Stimulated activated CD4-positive, alpha-beta T cell treated with anti-CD3 and anti-CD28 coated beads, Interleukin-12 subunit alpha, Interleukin-12 subunit beta, amount 100 ng/mL, for 48 hours (primary cell): ENCODE results near the gene CEACAM21.

Experiments
- DNase-seq, 3 donors: peaks; one replicate each; pipeline ENCODE4 v3.0.0-alpha.2; 2020; ENCODE audit warnings: low read depth in 2 of 3, low spot score in 1 of 3

CEACAM21 gene

DNA sequence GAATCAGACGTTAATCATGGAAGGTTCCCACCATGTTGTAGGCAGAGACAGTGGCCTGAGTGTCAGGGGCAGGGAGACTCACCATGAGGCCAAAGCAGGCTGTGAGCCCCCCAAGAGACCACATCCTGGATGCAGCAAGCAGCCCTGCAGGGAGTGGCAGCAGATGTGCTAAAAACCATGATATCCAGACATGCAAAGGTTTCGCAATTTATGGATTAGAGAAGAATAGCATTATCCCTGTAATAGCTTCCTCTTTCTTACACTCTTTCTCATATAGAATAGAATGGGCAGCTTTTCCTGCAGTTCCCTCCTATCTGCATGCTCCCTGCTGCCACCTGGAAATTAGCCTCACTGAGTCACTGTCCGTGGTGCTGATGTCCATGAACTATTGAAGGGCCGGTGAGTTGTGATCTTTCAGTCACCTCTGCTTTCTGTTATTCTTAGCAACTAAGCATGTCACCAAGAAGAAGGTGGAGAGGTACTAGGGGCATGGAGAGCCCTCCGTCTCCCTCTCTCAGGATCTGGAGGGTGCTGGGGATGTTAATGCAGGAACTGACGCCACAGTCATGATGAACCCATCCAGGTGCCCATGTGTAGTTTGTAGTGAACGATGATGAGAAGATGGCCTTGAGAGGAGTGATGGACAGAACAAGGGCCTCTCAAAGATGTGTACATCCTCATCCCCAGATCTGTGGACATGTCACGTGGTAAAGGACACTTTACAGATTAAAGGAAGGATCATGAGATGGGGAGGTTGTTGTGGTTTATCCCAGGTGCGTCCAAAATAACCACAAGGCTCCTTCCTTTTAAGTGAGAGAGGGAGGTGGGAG, 41.0 kb downstream of the CEACAM21 start:
- no peak for DNase-seq

GRCh38 chr19:41617941-41618730, 42.2 kb downstream of the CEACAM21 start:
- DNase-seq, result no peak

- DNase-seq, result no peak
Measured at GRCh38 chr19:41619018-41619556, 43.1 kb downstream of the CEACAM21 start.

DNA sequence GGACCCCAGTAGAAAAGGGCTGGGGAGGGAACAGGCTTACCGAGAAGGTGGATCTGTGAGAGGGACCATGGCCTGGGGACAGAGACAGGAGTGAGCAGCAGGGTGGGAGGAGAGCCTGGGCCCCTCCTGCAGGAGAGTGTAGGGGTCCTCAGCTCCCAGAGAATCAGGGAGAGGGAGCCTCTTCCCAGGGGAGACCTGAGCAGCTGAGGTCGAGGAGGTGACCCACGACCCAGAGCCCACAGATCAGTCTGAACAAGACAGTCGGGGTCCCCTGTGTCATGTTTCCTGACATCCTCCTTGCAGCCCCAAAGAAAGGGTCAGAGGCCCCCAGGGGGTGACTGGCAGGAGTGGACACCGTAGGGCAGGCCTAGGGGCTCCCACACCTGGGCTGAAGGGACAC, 44.2 kb downstream of the CEACAM21 start:
- DNase-seq, result no peak

DNA sequence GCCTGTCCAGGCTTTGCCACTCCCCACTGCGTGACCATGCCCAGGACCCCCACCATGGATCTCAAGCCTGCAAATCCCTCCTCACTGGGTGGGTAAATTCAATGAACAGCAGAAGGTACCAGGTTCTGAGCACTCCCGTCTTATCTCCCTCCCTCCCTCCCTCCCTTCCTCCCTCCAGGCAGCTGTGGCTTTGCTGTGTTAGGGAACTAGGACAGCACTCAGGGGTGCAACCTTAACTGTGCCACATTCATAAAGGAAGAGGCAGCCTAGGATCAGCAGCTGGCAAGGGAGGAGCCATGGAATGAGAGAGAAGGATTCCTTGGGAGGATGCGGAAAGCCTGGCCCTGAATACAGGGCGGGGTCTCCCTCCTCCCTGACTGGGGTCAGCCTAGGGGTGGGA, 45.3 kb downstream of the CEACAM21 start:
- no peak for DNase-seq

DNA sequence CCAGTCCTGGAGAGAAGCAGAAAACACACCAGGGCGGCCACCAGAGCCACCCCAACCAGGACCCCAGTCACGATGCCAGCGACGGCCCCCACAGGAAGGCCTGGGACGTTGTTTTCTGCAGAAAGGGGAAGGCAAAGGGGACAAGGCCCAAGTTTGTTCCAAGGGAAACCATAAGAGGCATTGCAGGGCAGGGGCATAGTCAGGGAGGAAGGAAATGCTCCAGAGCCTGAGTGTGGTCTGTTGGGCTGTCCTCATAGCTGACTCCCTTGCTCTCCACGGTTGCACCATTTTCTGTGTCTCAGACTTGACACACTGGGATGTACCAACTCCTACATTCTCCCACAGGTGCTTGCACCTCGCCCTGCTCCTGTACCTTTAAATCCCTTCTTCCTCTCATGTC, 45.7 kb downstream of the CEACAM21 start:
- no peak for DNase-seq

GRCh38 chr19:41623360-41623759, 47.4 kb downstream of the CEACAM21 start:
- DNase-seq, result no peak

DNA sequence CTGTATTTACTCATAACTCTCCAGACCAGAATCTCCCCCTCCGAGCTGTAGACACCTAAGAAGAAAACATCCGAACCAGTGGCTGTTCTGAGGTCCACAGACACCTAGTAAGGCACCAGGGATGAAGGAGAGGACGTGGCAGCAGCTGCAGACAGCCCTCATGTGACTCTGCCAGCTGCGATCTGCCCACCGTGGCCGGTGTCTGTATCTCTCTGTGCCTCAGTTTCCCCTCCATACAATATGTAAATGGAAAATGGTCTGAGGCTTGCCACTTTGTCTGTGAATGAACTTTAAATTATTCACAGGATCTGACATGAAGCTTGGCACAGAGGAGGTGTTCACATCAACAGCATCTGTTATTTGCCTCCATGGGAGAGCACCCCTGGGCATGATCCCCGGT, 48.5 kb downstream of the CEACAM21 start:
- no peak for DNase-seq

GRCh38 chr19:41624937-41625336, 49.0 kb downstream of the CEACAM21 start:
- DNase-seq, result no peak

GRCh38 chr19:41626278-41626677, 50.3 kb downstream of the CEACAM21 start:
- DNase-seq, result no peak

GRCh38 chr19:41626877-41627276, 50.9 kb downstream of the CEACAM21 start, which contains the start of gene CEACAM4:
Gene CEACAM4 (minus strand): TSS chr19:41627074. CDS start chr19:41626963, 111 bp downstream.
- DNase-seq, result no peak

- no peak for DNase-seq
Measured at GRCh38 chr19:41627966-41628675, 52.2 kb downstream of the CEACAM21 start.
